ENCODE results near the gene SCN2A. TPM values are rescaled to one million over a fixed set of nuclear protein-coding genes. Genes with fewer than 3 reads are reported as not detected.

SCN2A gene
- total RNA-seq, 4 donors from 2014 or later, result under 0.01 to 0.38 (median 0.27) TPM

DNA sequence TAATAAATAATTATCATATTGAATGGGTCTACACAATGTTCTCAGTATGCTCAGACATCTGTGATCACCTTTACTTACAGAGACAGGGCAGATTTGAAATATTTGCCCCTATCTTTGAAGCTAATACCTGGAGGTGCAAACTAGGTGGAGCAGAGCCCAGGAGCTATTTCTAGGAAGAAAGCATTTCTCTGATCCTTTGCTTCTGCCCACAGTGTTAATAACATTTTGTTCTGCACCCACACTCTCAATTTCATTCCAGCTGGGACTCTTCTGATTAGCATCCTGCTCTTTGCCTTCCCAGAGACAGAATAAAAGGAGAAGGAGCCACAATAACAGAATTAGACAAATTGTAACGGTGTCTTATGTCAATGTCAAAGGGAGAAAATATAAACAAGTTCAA, 11.6 kb upstream of the SCN2A start:
- TF ChIP-seq, protein P1, sequence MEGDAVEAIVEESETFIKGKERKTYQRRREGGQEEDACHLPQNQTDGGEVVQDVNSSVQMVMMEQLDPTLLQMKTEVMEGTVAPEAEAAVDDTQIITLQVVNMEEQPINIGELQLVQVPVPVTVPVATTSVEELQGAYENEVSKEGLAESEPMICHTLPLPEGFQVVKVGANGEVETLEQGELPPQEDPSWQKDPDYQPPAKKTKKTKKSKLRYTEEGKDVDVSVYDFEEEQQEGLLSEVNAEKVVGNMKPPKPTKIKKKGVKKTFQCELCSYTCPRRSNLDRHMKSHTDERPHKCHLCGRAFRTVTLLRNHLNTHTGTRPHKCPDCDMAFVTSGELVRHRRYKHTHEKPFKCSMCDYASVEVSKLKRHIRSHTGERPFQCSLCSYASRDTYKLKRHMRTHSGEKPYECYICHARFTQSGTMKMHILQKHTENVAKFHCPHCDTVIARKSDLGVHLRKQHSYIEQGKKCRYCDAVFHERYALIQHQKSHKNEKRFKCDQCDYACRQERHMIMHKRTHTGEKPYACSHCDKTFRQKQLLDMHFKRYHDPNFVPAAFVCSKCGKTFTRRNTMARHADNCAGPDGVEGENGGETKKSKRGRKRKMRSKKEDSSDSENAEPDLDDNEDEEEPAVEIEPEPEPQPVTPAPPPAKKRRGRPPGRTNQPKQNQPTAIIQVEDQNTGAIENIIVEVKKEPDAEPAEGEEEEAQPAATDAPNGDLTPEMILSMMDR (IDR thresholded peaks at IDR 0.05; ENCODE audit: low read depth), result no peak

DNA sequence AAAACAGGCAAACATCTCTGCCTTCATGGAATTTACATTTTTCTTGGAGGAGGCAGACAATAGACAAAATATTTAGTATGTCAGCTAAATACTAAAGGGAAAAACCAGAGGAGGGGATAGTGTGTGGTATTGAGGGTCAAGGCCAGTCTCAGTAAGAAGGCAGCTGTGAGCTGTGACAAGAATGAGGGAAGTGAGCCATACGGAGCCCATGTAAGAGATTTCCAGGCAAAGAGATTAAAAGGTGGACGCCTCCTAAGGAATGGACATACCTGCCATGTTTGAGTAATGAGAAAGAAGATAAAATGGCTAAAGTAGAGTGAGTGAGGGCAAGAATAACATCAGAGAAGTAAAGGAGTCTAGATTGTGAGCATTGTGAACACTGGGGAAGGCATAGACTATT, 2.2 kb upstream of the SCN2A start:
- TF ChIP-seq, protein P1 (IDR thresholded peaks at IDR 0.05; ENCODE audit: low read depth), result no peak

DNA sequence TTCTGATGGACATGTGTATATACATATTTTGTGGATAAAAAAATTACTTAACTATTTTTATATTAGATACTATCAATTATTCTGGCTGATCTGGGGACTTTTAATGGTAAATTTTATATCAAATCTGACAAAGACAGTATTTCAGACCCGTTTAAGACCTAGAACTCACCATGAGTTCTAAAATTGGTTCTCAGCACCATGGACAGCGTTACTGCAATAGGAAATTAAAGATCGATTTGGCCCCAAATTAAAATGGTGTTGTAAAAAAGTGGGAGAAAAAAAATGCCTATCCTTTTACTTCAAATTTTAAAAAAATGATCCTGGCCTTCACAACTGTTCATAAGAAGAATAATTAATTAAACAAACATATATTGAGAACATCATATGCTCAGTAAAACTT, 919 bp upstream of the SCN2A start:
- TF ChIP-seq, protein P1 (IDR thresholded peaks at IDR 0.05; ENCODE audit: low read depth), result no peak

GRCh38 chr2:165239856-165240515, 772 bp downstream of the SCN2A start:
- TF ChIP-seq, protein P1 (IDR thresholded peaks at IDR 0.05; ENCODE audit: low read depth), result no peak

- TF ChIP-seq, protein P1 (IDR thresholded peaks at IDR 0.05; ENCODE audit: low read depth), result no peak
Observed at GRCh38 chr2:165240916-165241315, 1.7 kb downstream of the SCN2A start.

GRCh38 chr2:165245081-165245793, 6.0 kb downstream of the SCN2A start:
- TF ChIP-seq, protein P1 (IDR thresholded peaks at IDR 0.05; ENCODE audit: low read depth), result no peak

GRCh38 chr2:165248238-165248637, 9.0 kb downstream of the SCN2A start:
- TF ChIP-seq, protein P1 (IDR thresholded peaks at IDR 0.05; ENCODE audit: low read depth), result no peak

Data from subcutaneous adipose tissue (tissue), 4 donors.